ENCODE results near the gene SLC4A2.

The SLC4A2 gene

GRCh38 chr7:151028131-151028947 lies 31.1 kb upstream of the SLC4A2 start, which contains the start of gene ABCB8:
Gene ABCB8 (plus strand): TSS chr7:151028450. CDS start chr7:151028516, 66 bp downstream.
- Histone ChIP-seq H3K27ac (replicated peaks) (peak within 1 kb of the TSS; percentile 75), H3K27me3 (ENCODE audit: insufficient read depth, poor library complexity, severe bottlenecking) (no peaks in the 10 kb centered on the region), H3K4me3 (replicated peaks; ENCODE audit: insufficient read depth, low read length) (peak within 1 kb of the TSS; percentile 71)
- peak; percentile 57; the same call in 1 of the 2 replicates for TF ChIP-seq SPI1 (IDR thresholded peaks at IDR 0.05; ENCODE audit: borderline replicate concordance, low read depth)
- TF ChIP-seq, protein P1, sequence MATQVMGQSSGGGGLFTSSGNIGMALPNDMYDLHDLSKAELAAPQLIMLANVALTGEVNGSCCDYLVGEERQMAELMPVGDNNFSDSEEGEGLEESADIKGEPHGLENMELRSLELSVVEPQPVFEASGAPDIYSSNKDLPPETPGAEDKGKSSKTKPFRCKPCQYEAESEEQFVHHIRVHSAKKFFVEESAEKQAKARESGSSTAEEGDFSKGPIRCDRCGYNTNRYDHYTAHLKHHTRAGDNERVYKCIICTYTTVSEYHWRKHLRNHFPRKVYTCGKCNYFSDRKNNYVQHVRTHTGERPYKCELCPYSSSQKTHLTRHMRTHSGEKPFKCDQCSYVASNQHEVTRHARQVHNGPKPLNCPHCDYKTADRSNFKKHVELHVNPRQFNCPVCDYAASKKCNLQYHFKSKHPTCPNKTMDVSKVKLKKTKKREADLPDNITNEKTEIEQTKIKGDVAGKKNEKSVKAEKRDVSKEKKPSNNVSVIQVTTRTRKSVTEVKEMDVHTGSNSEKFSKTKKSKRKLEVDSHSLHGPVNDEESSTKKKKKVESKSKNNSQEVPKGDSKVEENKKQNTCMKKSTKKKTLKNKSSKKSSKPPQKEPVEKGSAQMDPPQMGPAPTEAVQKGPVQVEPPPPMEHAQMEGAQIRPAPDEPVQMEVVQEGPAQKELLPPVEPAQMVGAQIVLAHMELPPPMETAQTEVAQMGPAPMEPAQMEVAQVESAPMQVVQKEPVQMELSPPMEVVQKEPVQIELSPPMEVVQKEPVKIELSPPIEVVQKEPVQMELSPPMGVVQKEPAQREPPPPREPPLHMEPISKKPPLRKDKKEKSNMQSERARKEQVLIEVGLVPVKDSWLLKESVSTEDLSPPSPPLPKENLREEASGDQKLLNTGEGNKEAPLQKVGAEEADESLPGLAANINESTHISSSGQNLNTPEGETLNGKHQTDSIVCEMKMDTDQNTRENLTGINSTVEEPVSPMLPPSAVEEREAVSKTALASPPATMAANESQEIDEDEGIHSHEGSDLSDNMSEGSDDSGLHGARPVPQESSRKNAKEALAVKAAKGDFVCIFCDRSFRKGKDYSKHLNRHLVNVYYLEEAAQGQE (IDR thresholded peaks at IDR 0.05; ENCODE audit: insufficient replicate concordance, low read depth), result no peak
- TF ChIP-seq GABPA (IDR thresholded peaks at IDR 0.05; ENCODE audit: low read depth), result no peak
- TF ChIP-seq, protein P2, sequence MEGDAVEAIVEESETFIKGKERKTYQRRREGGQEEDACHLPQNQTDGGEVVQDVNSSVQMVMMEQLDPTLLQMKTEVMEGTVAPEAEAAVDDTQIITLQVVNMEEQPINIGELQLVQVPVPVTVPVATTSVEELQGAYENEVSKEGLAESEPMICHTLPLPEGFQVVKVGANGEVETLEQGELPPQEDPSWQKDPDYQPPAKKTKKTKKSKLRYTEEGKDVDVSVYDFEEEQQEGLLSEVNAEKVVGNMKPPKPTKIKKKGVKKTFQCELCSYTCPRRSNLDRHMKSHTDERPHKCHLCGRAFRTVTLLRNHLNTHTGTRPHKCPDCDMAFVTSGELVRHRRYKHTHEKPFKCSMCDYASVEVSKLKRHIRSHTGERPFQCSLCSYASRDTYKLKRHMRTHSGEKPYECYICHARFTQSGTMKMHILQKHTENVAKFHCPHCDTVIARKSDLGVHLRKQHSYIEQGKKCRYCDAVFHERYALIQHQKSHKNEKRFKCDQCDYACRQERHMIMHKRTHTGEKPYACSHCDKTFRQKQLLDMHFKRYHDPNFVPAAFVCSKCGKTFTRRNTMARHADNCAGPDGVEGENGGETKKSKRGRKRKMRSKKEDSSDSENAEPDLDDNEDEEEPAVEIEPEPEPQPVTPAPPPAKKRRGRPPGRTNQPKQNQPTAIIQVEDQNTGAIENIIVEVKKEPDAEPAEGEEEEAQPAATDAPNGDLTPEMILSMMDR (IDR thresholded peaks at IDR 0.05; ENCODE audit: insufficient read depth, low read length), result peak; percentile 13
- TF ChIP-seq POLR2AphosphoS5 (IDR thresholded peaks at IDR 0.05; ENCODE audit: low read depth), result no peak
- peak; percentile 98 to 99 for DNase-seq (ENCODE audit: low read depth in 1 of 2, low spot score in 1 of 2)

DNA sequence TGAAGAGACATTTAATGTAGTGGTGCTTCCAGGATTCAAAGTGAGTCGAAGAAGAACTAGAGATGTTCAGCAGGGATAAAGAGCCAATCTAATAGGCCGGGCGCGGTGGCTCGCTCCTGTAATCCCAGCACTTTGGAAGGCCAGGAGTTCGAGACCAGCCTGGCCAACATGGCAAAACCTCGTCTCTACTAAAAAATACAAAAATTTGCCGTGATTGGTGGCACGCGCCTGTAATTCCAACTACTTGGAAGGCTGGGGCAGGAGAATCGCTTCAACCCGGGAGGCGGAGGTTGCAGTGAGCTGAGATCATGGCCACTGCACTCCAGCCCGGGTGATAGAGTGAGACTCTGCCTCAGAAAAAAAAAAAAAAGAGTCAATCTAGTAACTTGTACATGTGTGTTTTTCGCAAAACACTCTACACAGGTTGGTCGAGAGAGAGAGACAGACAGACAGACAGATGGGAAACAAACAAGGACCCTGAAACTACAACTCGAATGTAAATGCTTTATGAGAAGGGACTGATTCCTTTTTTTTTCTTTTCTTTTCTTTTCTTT lies 30.4 kb upstream of the SLC4A2 start:
- no peak for DNase-seq (ENCODE audit: low read depth in 1 of 2, low spot score in 1 of 2)
- H3K27ac ChIP-seq (replicated peaks), result peak overlapping the region; percentile 75

GRCh38 chr7:151031011-151031410 lies 28.4 kb upstream of the SLC4A2 start:
- no peak overlapping the region for H3K4me3 ChIP-seq (replicated peaks; ENCODE audit: insufficient read depth, low read length)
- DNase-seq (ENCODE audit: low read depth in 1 of 2, low spot score in 1 of 2), result no peak
- no peaks in the 10 kb centered on the region for H3K27me3 ChIP-seq (ENCODE audit: insufficient read depth, poor library complexity, severe bottlenecking)
- H3K27ac ChIP-seq (replicated peaks), result no peak overlapping the region
- TF ChIP-seq, protein P1 (IDR thresholded peaks at IDR 0.05; ENCODE audit: insufficient replicate concordance, low read depth), result no peak
- TF ChIP-seq SPI1 (IDR thresholded peaks at IDR 0.05; ENCODE audit: borderline replicate concordance, low read depth) (no peak), POLR2AphosphoS5 (IDR thresholded peaks at IDR 0.05; ENCODE audit: low read depth) (no peak), GABPA (IDR thresholded peaks at IDR 0.05; ENCODE audit: low read depth) (no peak)
- TF ChIP-seq, protein P2 (IDR thresholded peaks at IDR 0.05; ENCODE audit: insufficient read depth, low read length), result no peak

More for the DNA sequence above, 30.4 kb upstream of the SLC4A2 start:
- Histone ChIP-seq H3K4me3 (replicated peaks; ENCODE audit: insufficient read depth, low read length) (peak overlapping the region; percentile 71), H3K27me3 (ENCODE audit: insufficient read depth, poor library complexity, severe bottlenecking) (no peaks in the 10 kb centered on the region)
- TF ChIP-seq, protein P2 (IDR thresholded peaks at IDR 0.05; ENCODE audit: insufficient read depth, low read length), result no peak
- TF ChIP-seq SPI1 (IDR thresholded peaks at IDR 0.05; ENCODE audit: borderline replicate concordance, low read depth) (no peak), GABPA (IDR thresholded peaks at IDR 0.05; ENCODE audit: low read depth) (no peak), POLR2AphosphoS5 (IDR thresholded peaks at IDR 0.05; ENCODE audit: low read depth) (no peak)
- TF ChIP-seq, protein P1 (IDR thresholded peaks at IDR 0.05; ENCODE audit: insufficient replicate concordance, low read depth), result no peak
